GM23338 (cell line): ENCODE results near the gene SLC2A8. TPM values are rescaled to one million over a fixed set of nuclear protein-coding genes. Genes with fewer than 3 reads are reported as not detected.

Source experiments
- ATAC-seq: fragments of 200-7000 bp; cut with Tn5 transposase; 3 replicates; pipeline ENCODE4 v1.9.1; 2020
- DNase-seq: peaks from one replicate; pipeline ENCODE4 v3.0.0-alpha.2; 2015; ENCODE audit warnings: low spot score
- H2AFZ ChIP-seq: fragments of 200-600 bp; sonication (generic); 2 replicates; pipeline ENCODE4 v1.8.0; 2016; ENCODE audit warnings: antibody characterized with exemption, mild to moderate bottlenecking, moderate library complexity
- H3F3A ChIP-seq: fragments of 200-600 bp; sonication (generic); replicated peaks from 2 replicates; pipeline ENCODE4 v1.8.0; 2017; ENCODE audit warnings: antibody characterized with exemption, mixed run types, low read depth
- H3K27ac ChIP-seq: fragments of 200-600 bp; sonication (generic); 2 replicates; pipeline ENCODE4 v1.6.1; 2016; ENCODE audit warnings: low read depth
- H3K27me3 ChIP-seq: fragments of 200-600 bp; sonication (generic); 2 replicates; pipeline ENCODE4 v1.8.0; 2016; ENCODE audit warnings: mild to moderate bottlenecking, mixed run types, moderate library complexity; ENCODE audit not compliant: insufficient read depth
- H3K36me3 ChIP-seq: fragments of 200-600 bp; sonication (generic); 2 replicates; pipeline ENCODE4 v1.8.0; 2016; ENCODE audit warnings: mild to moderate bottlenecking; ENCODE audit not compliant: insufficient read depth
- H3K4me1 ChIP-seq: fragments of 200-600 bp; sonication (generic); 2 replicates; pipeline ENCODE4 v1.8.0; 2016; ENCODE audit warnings: mild to moderate bottlenecking, moderate library complexity; ENCODE audit not compliant: insufficient read depth
- H3K4me2 ChIP-seq: fragments of 200-600 bp; sonication (generic); 2 replicates; pipeline ENCODE4 v1.7.1; 2017; ENCODE audit warnings: mixed run types
- H3K4me3 ChIP-seq: fragments of 200-600 bp; sonication (generic); 2 replicates; pipeline ENCODE4 v1.6.1; 2016; ENCODE audit warnings: mixed run types
- H3K79me2 ChIP-seq: fragments of 200-600 bp; sonication (generic); replicated peaks from 2 replicates; pipeline ENCODE4 v1.8.0; 2017; ENCODE audit warnings: mild to moderate bottlenecking; ENCODE audit not compliant: insufficient read depth
- H3K9me2 ChIP-seq: fragments of 200-600 bp; sonication (generic); 2 replicates; pipeline ENCODE4 v1.8.0; 2017; ENCODE audit not compliant: insufficient read depth
- H4K20me1 ChIP-seq: fragments of 200-600 bp; sonication (generic); replicated peaks from 2 replicates; pipeline ENCODE4 v1.8.0; 2017; ENCODE audit warnings: mild to moderate bottlenecking; ENCODE audit not compliant: insufficient read depth
- H3K27ac Mint-ChIP-seq: 2 replicates; pipeline ENCODE4 v1.8.0; 2020; ENCODE audit warnings: inconsistent platforms, mild to moderate bottlenecking, moderate library complexity, mixed read lengths
- H3K27me3 Mint-ChIP-seq: 3 replicates; pipeline ENCODE4 v1.8.0; 2022; ENCODE audit warnings: low read depth, mild to moderate bottlenecking, moderate library complexity, mixed read lengths, inconsistent platforms; ENCODE audit not compliant: insufficient read depth, poor library complexity
- H3K36me3 Mint-ChIP-seq: 3 replicates; pipeline ENCODE4 v1.8.0; 2021; ENCODE audit warnings: low read depth, mild to moderate bottlenecking, inconsistent platforms, moderate library complexity, mixed read lengths
- H3K4me1 Mint-ChIP-seq: 3 replicates; pipeline ENCODE4 v1.8.0; 2020; ENCODE audit warnings: mild to moderate bottlenecking, inconsistent platforms, mixed read lengths
- H3K4me3 Mint-ChIP-seq: 3 replicates; pipeline ENCODE4 v1.8.0; 2021; ENCODE audit warnings: moderate library complexity, mild to moderate bottlenecking, inconsistent platforms, mixed read lengths
- H3K9me3 Mint-ChIP-seq: 3 replicates; pipeline ENCODE4 v1.8.0; 2020; ENCODE audit warnings: moderate library complexity, mild to moderate bottlenecking, inconsistent platforms, mixed read lengths
- CREB1 ChIP-seq: fragments of 250-450 bp; sonication (Bioruptor Pico); IDR thresholded peaks from 2 replicates; pipeline ENCODE4 v1.5.0; 2020; ENCODE audit warnings: low read depth, mild to moderate bottlenecking, moderate library complexity
- CTCF ChIP-seq, 2 experiments: fragments of 200-600 bp in 1 of 2; sonication (generic) in 1 of 2; conservative IDR thresholded peaks; 2 replicates each; pipeline versions ENCODE4 v1.5.1 to v1.6.1; 2016 to 2017; ENCODE audit warnings: antibody characterized with exemption in 2 of 2, low read depth in 2 of 2, mild to moderate bottlenecking in 2 of 2, moderate library complexity in 1 of 2
- EZH2phosphoT487 ChIP-seq: fragments of 200-600 bp; sonication (generic); IDR thresholded peaks from one replicate; pipeline ENCODE4 v1.8.1; 2018; ENCODE audit warnings: antibody characterized with exemption; ENCODE audit not compliant: unreplicated experiment
- JUNB ChIP-seq: IDR thresholded peaks from one replicate; pipeline ENCODE4 v1.6.1; 2016; ENCODE audit warnings: antibody characterized with exemption; ENCODE audit not compliant: unreplicated experiment
- NANOG ChIP-seq: IDR thresholded peaks from 2 replicates; pipeline ENCODE4 v1.6.1; 2016; ENCODE audit warnings: antibody characterized with exemption, borderline replicate concordance
- ZNF114 ChIP-seq: fragments of 250-450 bp; sonication (Bioruptor Pico); IDR thresholded peaks from 2 replicates; pipeline ENCODE4 v1.5.0; 2020; ENCODE audit warnings: mild to moderate bottlenecking, moderate library complexity
- ZNF331 ChIP-seq: fragments of 250-450 bp; sonication (Bioruptor Pico); IDR thresholded peaks from 2 replicates; pipeline ENCODE4 v1.5.0; 2020; ENCODE audit warnings: low read depth, mild to moderate bottlenecking, moderate library complexity
- polyA plus RNA-seq: library from polyadenylated mRNA; unstranded; fragments of >200 nt; fragmentation: Nextera tagmentation; extraction: Ambion mirVana; gene quantifications from 2 replicates; pipeline ENCODE4 v1.2.1, GENCODE V29; 2016
- total RNA-seq: library from RNA; depleted of rRNA; stranded (reverse); fragments of >200 nt; shearing (Covaris generic); gene quantifications from 2 replicates; pipeline ENCODE4 v1.2.3, GENCODE V29; 2014
- TF ChIP-seq, protein P1 (sequence below): fragments of 250-450 bp; sonication (Bioruptor Pico); IDR thresholded peaks from 2 replicates; pipeline ENCODE4 v1.5.0; 2020; ENCODE audit warnings: mild to moderate bottlenecking, moderate library complexity

The SLC2A8 gene
- total and polyA plus RNA-seq, 2 experiments from 2014 or later, result 16.3 to 34.1 TPM

DNA sequence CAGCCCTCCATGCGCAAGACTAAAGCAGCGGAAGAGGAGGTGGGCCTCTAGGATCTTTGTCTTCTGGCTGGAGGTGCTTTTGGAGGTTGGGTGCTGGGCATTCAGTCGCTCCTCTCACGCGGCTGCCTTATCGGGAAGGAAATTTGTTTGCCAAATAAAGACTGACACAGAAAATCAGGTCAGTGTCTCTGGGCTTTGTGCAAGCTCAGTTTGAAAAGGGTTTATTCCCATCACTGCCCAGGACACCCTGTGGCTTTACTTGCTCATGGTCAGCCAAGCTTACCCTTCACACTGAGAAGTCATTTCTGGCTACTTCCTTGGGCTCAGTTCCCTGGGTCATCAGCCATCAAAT is 10.5 kb downstream of the SLC2A8 start (continued):
- TF ChIP-seq, protein P1, sequence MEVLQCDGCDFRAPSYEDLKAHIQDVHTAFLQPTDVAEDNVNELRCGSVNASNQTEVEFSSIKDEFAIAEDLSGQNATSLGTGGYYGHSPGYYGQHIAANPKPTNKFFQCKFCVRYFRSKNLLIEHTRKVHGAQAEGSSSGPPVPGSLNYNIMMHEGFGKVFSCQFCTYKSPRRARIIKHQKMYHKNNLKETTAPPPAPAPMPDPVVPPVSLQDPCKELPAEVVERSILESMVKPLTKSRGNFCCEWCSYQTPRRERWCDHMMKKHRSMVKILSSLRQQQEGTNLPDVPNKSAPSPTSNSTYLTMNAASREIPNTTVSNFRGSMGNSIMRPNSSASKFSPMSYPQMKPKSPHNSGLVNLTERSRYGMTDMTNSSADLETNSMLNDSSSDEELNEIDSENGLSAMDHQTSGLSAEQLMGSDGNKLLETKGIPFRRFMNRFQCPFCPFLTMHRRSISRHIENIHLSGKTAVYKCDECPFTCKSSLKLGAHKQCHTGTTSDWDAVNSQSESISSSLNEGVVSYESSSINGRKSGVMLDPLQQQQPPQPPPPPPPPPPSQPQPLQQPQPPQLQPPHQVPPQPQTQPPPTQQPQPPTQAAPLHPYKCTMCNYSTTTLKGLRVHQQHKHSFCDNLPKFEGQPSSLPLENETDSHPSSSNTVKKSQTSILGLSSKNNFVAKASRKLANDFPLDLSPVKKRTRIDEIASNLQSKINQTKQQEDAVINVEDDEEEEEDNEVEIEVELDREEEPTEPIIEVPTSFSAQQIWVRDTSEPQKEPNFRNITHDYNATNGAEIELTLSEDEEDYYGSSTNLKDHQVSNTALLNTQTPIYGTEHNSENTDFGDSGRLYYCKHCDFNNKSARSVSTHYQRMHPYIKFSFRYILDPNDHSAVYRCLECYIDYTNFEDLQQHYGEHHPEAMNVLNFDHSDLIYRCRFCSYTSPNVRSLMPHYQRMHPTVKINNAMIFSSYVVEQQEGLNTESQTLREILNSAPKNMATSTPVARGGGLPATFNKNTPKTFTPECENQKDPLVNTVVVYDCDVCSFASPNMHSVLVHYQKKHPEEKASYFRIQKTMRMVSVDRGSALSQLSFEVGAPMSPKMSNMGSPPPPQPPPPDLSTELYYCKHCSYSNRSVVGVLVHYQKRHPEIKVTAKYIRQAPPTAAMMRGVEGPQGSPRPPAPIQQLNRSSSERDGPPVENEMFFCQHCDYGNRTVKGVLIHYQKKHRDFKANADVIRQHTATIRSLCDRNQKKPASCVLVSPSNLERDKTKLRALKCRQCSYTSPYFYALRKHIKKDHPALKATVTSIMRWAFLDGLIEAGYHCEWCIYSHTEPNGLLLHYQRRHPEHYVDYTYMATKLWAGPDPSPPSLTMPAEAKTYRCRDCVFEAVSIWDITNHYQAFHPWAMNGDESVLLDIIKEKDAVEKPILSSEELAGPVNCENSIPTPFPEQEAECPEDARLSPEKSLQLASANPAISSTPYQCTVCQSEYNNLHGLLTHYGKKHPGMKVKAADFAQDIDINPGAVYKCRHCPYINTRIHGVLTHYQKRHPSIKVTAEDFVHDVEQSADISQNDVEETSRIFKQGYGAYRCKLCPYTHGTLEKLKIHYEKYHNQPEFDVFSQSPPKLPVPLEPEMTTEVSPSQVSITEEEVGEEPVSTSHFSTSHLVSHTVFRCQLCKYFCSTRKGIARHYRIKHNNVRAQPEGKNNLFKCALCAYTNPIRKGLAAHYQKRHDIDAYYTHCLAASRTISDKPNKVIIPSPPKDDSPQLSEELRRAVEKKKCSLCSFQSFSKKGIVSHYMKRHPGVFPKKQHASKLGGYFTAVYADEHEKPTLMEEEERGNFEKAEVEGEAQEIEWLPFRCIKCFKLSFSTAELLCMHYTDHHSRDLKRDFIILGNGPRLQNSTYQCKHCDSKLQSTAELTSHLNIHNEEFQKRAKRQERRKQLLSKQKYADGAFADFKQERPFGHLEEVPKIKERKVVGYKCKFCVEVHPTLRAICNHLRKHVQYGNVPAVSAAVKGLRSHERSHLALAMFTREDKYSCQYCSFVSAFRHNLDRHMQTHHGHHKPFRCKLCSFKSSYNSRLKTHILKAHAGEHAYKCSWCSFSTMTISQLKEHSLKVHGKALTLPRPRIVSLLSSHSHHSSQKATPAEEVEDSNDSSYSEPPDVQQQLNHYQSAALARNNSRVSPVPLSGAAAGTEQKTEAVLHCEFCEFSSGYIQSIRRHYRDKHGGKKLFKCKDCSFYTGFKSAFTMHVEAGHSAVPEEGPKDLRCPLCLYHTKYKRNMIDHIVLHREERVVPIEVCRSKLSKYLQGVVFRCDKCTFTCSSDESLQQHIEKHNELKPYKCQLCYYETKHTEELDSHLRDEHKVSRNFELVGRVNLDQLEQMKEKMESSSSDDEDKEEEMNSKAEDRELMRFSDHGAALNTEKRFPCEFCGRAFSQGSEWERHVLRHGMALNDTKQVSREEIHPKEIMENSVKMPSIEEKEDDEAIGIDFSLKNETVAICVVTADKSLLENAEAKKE (CRISPR knock-in tag), result no peak
- no peak for TF ChIP-seq ZNF331 (CRISPR knock-in tag)
- TF ChIP-seq EZH2phosphoT487, result no peak
- no peak for TF ChIP-seq NANOG

DNA sequence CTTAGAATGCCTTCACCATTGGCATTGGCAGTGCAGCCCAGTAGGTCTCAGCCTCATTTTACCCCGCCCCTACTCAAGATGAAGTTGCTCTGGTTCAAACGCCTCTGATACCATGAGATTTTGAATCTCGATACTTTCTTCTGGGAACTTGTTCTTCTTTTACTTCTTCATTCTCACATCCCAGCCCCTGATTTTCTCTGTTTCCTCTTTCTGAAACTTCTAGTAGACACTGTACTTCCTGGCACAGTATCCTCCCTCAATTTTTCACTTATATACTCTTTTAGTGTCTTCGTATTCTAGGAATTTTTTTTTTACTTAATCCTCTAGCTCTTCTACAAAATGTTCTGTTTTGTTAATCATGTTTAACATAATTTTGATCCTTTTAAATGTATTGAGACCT is 14.2 kb downstream of the SLC2A8 start:
- Histone ChIP-seq H3F3A (no peaks in the 10 kb centered on the region), H3K27ac (no peak overlapping the region), H3K4me2 (no peak overlapping the region), H2AFZ (no peak overlapping the region), H3K27me3 (no peaks in the 10 kb centered on the region), H3K36me3 (no peaks in the 10 kb centered on the region), H3K9me2 (no peaks in the 10 kb centered on the region), H4K20me1 (no peaks in the 10 kb centered on the region), H3K4me1 (no peaks in the 10 kb centered on the region), H3K4me3 (no peak overlapping the region), H3K79me2 (no peaks in the 10 kb centered on the region)
- TF ChIP-seq ZNF114 (CRISPR knock-in tag), result no peak
- no peak for TF ChIP-seq CREB1 (CRISPR knock-in tag)
- TF ChIP-seq JUNB, result no peak
- no peak for TF ChIP-seq CTCF (conservative IDR thresholded peaks at IDR 0.05; ENCODE audit: low read depth in 2 of 2)
- Mint-ChIP-seq H3K4me1 (peaks cover 2% of the 10 kb centered on the region; the same call in 2 of the 3 replicates), H3K9me3 (no peaks in the 10 kb centered on the region), H3K27me3 (peaks cover 4% of the 10 kb centered on the region), H3K27ac (no peak overlapping the region), H3K36me3 (peaks cover 8% of the 10 kb centered on the region; the same call in 2 of the 3 replicates), H3K4me3 (no peak overlapping the region)
- no peak for DNase-seq
- ATAC-seq, result no peak
